ENCODE results near the gene DUSP12. TPM values are rescaled to one million over a fixed set of nuclear protein-coding genes. Genes with fewer than 3 reads are reported as not detected.

DUSP12 gene
- total and polyA plus RNA-seq, 9 of the 15 experiments (the other 6 are each of a cell fraction or from before 2014, with no cell fraction given) = 10.4 to 81.4 (median 43.6) TPM

DNA sequence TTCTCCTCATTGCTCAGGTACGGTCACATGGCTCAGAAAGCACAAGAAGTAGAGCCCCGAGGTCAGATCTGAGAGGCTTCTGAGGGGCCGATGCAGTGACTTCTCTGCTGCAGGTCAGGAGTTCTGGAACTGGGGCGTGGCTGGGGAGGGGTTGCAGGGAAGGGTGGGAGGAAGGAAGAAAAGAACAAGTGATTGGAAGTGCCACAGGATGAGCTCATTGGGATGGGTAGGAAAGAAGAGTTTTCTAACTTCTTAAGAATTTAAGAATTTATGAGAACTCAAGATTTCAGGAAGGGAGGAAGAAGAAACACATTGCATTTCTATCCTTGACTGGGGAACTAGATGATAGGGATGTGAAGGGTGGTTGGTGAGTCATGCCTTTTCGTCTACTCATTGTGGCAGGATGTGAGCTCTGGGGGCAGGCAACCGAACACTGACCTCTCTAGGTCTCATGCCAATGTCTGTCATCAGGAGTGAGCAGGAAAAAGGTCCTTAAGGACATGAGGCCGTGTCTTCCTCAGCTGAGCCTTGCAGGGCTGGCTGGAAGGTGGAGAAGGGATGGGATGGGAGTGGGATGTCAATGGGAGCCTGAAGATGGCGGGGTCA, 27.7 kb upstream of the DUSP12 start:
- H3K4me1 ChIP-seq (replicated peaks in 1 of 2; ENCODE audit: control insufficient read depth in 2 of 2, insufficient read depth in 2 of 2, low read length in 2 of 2) = peaks cover 38 to 45% of the 10 kb centered on the region in 2 experiments
- TF ChIP-seq BRD9 (IDR thresholded peaks at IDR 0.05; ENCODE audit: low read depth, partially characterized antibody) (peak; percentile 61), KDM5B (IDR thresholded peaks at IDR 0.05; ENCODE audit: insufficient replicate concordance, low read depth, low read length) (peak; percentile 24), ZNF76 (CRISPR knock-in tag; IDR thresholded peaks at IDR 0.05; ENCODE audit: borderline replicate concordance) (no peak), PHTF2 (CRISPR knock-in tag; IDR thresholded peaks at IDR 0.05) (no peak), KAT7 (CRISPR knock-in tag; IDR thresholded peaks at IDR 0.05; ENCODE audit: borderline replicate concordance) (no peak), ZNF324 (CRISPR knock-in tag; IDR thresholded peaks at IDR 0.05) (no peak), PTRF (tag; IDR thresholded peaks at IDR 0.05) (no peak), PRPF4 (IDR thresholded peaks at IDR 0.05; ENCODE audit: insufficient read depth, low read depth, low read length, poor library complexity, severe bottlenecking) (no peak), THRAP3 (IDR thresholded peaks at IDR 0.05; ENCODE audit: borderline replicate concordance) (no peak)
- TF ChIP-seq, protein P1, sequence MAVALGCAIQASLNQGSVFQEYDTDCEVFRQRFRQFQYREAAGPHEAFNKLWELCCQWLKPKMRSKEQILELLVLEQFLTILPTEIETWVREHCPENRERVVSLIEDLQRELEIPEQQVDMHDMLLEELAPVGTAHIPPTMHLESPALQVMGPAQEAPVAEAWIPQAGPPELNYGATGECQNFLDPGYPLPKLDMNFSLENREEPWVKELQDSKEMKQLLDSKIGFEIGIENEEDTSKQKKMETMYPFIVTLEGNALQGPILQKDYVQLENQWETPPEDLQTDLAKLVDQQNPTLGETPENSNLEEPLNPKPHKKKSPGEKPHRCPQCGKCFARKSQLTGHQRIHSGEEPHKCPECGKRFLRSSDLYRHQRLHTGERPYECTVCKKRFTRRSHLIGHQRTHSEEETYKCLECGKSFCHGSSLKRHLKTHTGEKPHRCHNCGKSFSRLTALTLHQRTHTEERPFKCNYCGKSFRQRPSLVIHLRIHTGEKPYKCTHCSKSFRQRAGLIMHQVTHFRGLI (CRISPR knock-in tag; IDR thresholded peaks at IDR 0.05) = peak; percentile 40; the same call in 1 of the 2 replicates
- TF ChIP-seq, protein P2, sequence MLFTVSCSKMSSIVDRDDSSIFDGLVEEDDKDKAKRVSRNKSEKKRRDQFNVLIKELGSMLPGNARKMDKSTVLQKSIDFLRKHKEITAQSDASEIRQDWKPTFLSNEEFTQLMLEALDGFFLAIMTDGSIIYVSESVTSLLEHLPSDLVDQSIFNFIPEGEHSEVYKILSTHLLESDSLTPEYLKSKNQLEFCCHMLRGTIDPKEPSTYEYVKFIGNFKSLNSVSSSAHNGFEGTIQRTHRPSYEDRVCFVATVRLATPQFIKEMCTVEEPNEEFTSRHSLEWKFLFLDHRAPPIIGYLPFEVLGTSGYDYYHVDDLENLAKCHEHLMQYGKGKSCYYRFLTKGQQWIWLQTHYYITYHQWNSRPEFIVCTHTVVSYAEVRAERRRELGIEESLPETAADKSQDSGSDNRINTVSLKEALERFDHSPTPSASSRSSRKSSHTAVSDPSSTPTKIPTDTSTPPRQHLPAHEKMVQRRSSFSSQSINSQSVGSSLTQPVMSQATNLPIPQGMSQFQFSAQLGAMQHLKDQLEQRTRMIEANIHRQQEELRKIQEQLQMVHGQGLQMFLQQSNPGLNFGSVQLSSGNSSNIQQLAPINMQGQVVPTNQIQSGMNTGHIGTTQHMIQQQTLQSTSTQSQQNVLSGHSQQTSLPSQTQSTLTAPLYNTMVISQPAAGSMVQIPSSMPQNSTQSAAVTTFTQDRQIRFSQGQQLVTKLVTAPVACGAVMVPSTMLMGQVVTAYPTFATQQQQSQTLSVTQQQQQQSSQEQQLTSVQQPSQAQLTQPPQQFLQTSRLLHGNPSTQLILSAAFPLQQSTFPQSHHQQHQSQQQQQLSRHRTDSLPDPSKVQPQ (CRISPR knock-in tag; IDR thresholded peaks at IDR 0.05; ENCODE audit: borderline replicate concordance) = no peak
- TF ChIP-seq, protein P3, sequence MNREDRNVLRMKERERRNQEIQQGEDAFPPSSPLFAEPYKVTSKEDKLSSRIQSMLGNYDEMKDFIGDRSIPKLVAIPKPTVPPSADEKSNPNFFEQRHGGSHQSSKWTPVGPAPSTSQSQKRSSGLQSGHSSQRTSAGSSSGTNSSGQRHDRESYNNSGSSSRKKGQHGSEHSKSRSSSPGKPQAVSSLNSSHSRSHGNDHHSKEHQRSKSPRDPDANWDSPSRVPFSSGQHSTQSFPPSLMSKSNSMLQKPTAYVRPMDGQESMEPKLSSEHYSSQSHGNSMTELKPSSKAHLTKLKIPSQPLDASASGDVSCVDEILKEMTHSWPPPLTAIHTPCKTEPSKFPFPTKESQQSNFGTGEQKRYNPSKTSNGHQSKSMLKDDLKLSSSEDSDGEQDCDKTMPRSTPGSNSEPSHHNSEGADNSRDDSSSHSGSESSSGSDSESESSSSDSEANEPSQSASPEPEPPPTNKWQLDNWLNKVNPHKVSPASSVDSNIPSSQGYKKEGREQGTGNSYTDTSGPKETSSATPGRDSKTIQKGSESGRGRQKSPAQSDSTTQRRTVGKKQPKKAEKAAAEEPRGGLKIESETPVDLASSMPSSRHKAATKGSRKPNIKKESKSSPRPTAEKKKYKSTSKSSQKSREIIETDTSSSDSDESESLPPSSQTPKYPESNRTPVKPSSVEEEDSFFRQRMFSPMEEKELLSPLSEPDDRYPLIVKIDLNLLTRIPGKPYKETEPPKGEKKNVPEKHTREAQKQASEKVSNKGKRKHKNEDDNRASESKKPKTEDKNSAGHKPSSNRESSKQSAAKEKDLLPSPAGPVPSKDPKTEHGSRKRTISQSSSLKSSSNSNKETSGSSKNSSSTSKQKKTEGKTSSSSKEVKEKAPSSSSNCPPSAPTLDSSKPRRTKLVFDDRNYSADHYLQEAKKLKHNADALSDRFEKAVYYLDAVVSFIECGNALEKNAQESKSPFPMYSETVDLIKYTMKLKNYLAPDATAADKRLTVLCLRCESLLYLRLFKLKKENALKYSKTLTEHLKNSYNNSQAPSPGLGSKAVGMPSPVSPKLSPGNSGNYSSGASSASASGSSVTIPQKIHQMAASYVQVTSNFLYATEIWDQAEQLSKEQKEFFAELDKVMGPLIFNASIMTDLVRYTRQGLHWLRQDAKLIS (CRISPR knock-in tag; IDR thresholded peaks at IDR 0.05) = no peak

More for the DNA sequence above, 27.7 kb upstream of the DUSP12 start:
- in situ Hi-C loops (cut with MboI) = no loop called here
- Histone ChIP-seq H3K9ac (ENCODE audit: insufficient read depth in 1 of 2, low read depth in 2 of 2, low read length in 2 of 2) (peak overlapping the region; percentile 18 to 30; a peak in 3 of 4 replicates), H3K79me2 (ENCODE audit: control insufficient read depth, insufficient read depth, low read length) (peaks cover 14% of the 10 kb centered on the region), H3K27me3 (ENCODE audit: control insufficient read depth in 2 of 2, insufficient read depth in 2 of 2, low read length in 2 of 2) (no peaks in the 10 kb centered on the region), H3K27ac (ENCODE audit: extremely low read depth, low read depth, low read length) (peak overlapping the region; percentile 70), H4K20me1 (replicated peaks; ENCODE audit: control insufficient read depth, insufficient read depth, low read length) (no peaks in the 10 kb centered on the region), H3K4me3 (no peak overlapping the region), H3K4me2 (ENCODE audit: insufficient read depth, low read length) (peak overlapping the region; percentile 28), H3K9me1 (ENCODE audit: control insufficient read depth, insufficient read depth, low read length) (no peaks in the 10 kb centered on the region), H2AFZ (ENCODE audit: low read depth, low read length) (peak overlapping the region; percentile 75), H3K36me3 (ENCODE audit: control insufficient read depth, insufficient read depth, low read length) (no peaks in the 10 kb centered on the region), H3K9me3 (replicated peaks; ENCODE audit: control insufficient read depth, insufficient read depth, low read depth, low read length) (no peaks in the 10 kb centered on the region)
- 4% methylated on average over 8 of the region's 8 CpGs for WGBS (ENCODE audit: insufficient coverage, low coverage, missing lambda C conversion rate)
- POLR2A ChIA-PET = interaction anchor here (0.7 to 1.7 kb wide), 4 partner anchors 10 to 216 kb away, joined by 3 to 4 read pairs (median 4); partner anchors contain the start of genes FCGR2A and FCRLA
- peak; percentile 95 for FAIRE-seq
- no TSS peak for BruUV-seq (replicated peaks)
- CTCF ChIA-PET (ENCODE audit: low intra/inter-chr PET ratio) = interaction anchor here (1.2 kb wide), 1 partner anchor 12 kb away, joined by 3 read pairs; no protein-coding TSS in a partner anchor
- ATAC-seq = peak; percentile 68
- DNase-seq (ENCODE audit: extremely low read depth in 1 of 4, low spot score in 3 of 4) = peak; percentile 67 to 88 (median 74)
- intact Hi-C loops (cut with micrococcal nuclease) = loop anchor here (2.0 kb wide), 1 partner anchor 15 kb away; the partner anchor contains the start of gene FCRLA
